Muscle layer of colon (tissue), 2 donors: ENCODE data around the gene IGFALS.

Source experiments
- H3K27ac ChIP-seq: one replicate; pipeline ENCODE4 v1.7.0; 2013; ENCODE audit warnings: low read depth, mild to moderate bottlenecking, low read length, moderate library complexity
- H3K27me3 ChIP-seq, 2 donors: one replicate each; pipeline ENCODE4 v1.7.0; 2013; ENCODE audit warnings: low read length in 2 of 2, mild to moderate bottlenecking in 2 of 2; ENCODE audit not compliant: insufficient read depth in 2 of 2, control insufficient read depth in 1 of 2
- H3K36me3 ChIP-seq: one replicate; pipeline ENCODE4 v1.7.0; 2013; ENCODE audit warnings: mild to moderate bottlenecking, low read length; ENCODE audit not compliant: insufficient read depth
- H3K4me1 ChIP-seq: one replicate; pipeline ENCODE4 v1.7.0; 2013; ENCODE audit warnings: mild to moderate bottlenecking, low read length; ENCODE audit not compliant: insufficient read depth
- H3K4me3 ChIP-seq, 2 donors: one replicate each; pipeline ENCODE4 v1.7.0; 2013; ENCODE audit warnings: low read length in 2 of 2, low read depth in 1 of 2, mild to moderate bottlenecking in 1 of 2, moderate library complexity in 1 of 2
- H3K9ac ChIP-seq: one replicate; pipeline ENCODE4 v1.7.0; 2013; ENCODE audit warnings: low read length
- H3K9me3 ChIP-seq: one replicate; pipeline ENCODE4 v1.7.0; 2013; ENCODE audit warnings: mild to moderate bottlenecking, low read length
- donor health status: abdominal sarcoma.
- donor health status: Adenocarcinoma of cecum.

IGFALS gene

DNA sequence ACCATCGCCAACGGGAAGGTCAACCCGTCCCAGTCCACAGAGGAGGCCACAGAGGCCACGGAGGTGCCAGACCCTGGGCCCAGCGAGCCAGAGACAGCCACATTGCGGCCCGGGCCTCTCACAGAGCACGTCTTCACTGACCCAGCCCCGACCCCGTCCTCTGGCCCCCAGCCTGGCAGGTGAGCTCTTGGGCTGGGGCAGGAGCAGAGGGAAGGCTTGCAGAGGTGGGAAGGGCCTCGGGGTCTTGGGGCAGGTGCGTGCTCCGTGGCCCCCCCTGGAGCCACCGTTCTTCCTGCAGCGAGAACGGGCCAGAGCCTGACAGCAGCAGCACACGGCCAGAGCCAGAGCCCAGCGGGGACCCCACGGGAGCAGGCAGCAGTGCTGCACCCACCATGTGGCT lies 27.3 kb downstream of the IGFALS start:
- Histone ChIP-seq H3K27me3 (no peaks in the 10 kb centered on the region), H3K4me1 (peaks cover 11% of the 10 kb centered on the region), H3K4me3 (no peak overlapping the region), H3K9me3 (no peaks in the 10 kb centered on the region), H3K27ac (no peak overlapping the region), H3K9ac (no peak overlapping the region), H3K36me3 (peaks cover 53% of the 10 kb centered on the region)

DNA sequence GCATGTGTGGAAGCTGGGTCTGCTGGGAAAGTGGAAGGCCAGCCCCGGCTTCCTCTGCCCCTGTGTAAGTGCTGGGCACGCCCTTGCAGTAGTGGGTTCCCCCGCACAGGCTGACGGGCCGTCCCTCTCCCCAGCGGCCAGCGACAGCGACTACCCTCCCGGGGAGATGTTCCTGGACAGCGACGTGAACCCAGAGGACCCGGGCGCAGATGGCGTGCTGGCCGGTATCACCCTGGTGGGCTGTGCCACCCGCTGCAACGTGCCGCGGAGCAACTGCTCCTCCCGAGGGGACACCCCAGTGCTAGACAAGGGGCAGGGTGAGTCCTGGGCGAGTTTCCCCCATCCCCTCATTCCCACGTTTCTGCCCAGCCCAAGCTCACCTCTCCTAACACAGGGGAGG lies 27.7 kb downstream of the IGFALS start:
- Histone ChIP-seq H3K4me1 (peaks cover 11% of the 10 kb centered on the region), H3K4me3 (no peak overlapping the region), H3K27ac (no peak overlapping the region), H3K9me3 (no peaks in the 10 kb centered on the region), H3K27me3 (no peaks in the 10 kb centered on the region), H3K36me3 (peaks cover 58% of the 10 kb centered on the region), H3K9ac (no peak overlapping the region)

DNA sequence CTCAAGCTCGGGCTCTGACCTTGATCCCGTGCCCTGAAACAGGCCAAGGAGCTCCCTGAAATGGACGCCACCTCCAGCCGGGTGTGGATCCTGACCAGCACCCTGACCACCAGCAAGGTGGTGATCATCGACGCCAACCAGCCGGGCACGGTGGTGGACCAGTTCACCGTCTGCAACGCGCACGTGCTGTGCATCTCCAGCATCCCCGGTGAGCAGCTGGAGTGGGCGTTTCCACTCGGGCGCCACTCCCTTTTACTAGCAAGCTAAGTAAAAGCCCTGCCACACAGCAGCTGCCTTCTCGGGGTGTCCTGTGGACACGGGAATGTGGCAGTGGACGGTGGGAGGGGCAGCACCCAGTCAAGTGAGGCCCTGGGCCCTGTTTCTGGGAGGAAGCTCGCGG lies 28.5 kb downstream of the IGFALS start:
- H3K4me1 ChIP-seq = peaks cover 5% of the 10 kb centered on the region
- H3K4me3 ChIP-seq = no peak overlapping the region
- H3K27me3 ChIP-seq = no peaks in the 10 kb centered on the region
- no peak overlapping the region for H3K9ac ChIP-seq
- peaks cover 66% of the 10 kb centered on the region for H3K36me3 ChIP-seq
- H3K9me3 ChIP-seq = no peaks in the 10 kb centered on the region
- no peak overlapping the region for H3K27ac ChIP-seq

DNA sequence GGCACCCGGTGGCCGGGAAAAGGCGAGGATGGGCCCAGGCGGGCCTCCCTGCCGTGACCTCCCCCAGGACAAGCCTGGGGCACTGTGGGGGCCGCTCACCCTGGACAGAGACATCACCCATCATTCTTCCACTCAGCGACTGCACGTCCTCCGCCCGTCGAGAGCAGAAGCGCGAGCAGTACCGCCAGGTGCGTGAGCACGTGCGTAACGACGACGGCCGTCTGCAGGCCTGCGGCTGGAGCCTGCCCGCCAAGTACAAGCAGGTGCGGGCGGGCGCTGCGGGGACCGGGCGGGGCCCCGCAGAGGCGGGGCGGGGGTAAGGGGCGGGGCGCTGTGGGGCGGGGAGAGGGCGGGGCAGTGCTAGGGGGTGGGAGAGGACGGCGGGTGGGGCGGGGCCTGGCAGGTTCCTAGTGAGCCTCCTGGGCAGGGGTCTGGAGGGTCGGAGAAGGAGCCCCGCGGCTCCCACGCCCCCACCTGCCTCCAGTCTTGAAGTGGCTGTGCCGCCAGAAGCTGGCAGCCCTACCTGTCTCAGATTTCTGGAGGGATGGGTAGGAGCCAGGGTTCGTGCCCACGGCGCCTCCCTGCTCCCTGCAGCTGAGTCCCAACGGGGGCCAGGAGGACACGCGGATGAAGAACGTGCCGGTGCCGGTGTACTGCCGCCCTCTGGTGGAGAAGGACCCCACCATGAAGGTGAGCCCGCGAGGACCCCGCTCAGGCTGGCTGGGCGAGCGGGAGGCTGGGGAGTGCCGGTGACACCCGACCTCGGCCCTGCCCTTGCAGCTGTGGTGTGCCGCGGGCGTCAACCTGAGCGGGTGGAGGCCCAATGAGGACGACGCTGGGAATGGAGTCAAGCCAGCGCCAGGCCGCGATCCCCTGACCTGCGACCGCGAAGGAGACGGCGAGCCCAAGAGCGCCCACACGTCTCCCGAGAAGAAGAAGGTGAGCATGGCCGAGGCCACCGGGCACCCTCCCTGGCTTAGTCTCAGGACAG lies 29.7 kb downstream of the IGFALS start:
- Histone ChIP-seq H3K36me3 (peaks cover 70% of the 10 kb centered on the region), H3K27ac (no peak overlapping the region), H3K27me3 (no peaks in the 10 kb centered on the region), H3K4me1 (no peaks in the 10 kb centered on the region), H3K4me3 (no peak overlapping the region), H3K9ac (no peak overlapping the region), H3K9me3 (no peaks in the 10 kb centered on the region)

DNA sequence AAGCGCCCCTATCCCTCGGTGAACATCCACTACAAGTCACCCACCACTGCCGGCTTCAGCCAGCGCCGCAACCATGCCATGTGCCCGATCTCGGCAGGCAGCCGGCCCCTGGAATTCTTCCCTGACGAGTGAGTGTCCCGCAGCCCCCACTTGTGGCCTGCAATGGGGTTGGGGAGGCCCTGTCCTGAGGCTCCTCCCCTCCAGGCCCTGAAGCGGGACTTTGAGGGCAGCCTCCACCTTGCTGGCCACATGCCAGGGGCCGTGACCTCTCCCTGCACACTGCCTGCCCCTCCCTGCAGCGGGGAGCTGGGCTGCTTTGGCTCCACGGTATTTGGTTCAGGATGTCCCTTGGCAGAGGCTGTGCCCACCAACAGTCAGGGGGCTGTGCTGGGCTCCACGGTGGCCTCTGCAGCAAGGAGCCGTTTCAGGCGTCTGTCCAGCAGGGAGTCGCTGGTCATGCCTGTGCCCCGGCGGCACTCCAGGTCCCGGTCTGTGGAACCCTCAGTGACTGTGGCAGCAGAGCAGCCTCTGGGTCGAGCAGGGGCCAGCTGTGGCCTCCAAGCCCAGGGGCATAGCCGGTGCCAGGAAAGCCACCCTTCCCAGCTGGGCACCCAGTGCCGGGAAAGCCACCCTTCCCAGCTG lies 30.5 kb downstream of the IGFALS start:
- no peak overlapping the region for H3K27ac ChIP-seq
- H3K9ac ChIP-seq = no peak overlapping the region
- H3K36me3 ChIP-seq = peaks cover 68% of the 10 kb centered on the region
- H3K9me3 ChIP-seq = no peaks in the 10 kb centered on the region
- no peaks in the 10 kb centered on the region for H3K27me3 ChIP-seq
- H3K4me3 ChIP-seq = no peak overlapping the region
- no peaks in the 10 kb centered on the region for H3K4me1 ChIP-seq

DNA sequence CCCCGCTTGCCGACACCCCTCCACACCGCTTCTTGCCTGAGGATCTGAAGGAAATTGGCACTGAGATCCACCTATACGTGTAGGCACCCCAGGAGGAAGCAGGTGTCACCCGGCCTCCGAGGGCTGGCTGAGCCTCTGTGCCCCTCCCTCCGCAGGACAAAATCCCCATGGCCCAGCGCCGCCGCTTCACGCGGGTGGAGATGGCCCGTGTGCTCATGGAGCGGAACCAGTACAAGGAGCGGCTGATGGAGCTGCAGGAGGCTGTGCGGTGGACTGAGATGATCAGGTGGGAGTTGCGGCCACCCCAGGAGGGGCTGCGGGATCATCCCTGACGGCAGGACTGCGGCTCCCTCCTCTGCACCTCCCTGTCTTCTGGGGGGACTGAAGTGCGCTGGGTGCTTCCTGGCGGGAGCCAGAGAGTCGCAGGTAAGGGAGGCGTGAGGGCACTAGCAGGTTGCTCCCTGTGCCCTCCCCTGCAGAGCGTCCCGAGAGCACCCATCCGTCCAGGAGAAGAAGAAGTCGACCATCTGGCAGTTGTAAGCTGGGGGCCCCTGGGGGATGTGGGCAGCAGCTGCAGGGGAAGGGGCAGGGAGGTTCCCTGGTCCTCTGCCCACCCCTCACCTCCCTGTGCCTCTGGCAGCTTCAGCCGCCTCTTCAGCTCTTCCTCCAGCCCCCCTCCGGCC lies 31.2 kb downstream of the IGFALS start:
- Histone ChIP-seq H3K27me3 (no peaks in the 10 kb centered on the region), H3K4me1 (no peaks in the 10 kb centered on the region), H3K9ac (no peak overlapping the region), H3K27ac (no peak overlapping the region), H3K4me3 (no peak overlapping the region), H3K9me3 (no peaks in the 10 kb centered on the region), H3K36me3 (peaks cover 61% of the 10 kb centered on the region)

DNA sequence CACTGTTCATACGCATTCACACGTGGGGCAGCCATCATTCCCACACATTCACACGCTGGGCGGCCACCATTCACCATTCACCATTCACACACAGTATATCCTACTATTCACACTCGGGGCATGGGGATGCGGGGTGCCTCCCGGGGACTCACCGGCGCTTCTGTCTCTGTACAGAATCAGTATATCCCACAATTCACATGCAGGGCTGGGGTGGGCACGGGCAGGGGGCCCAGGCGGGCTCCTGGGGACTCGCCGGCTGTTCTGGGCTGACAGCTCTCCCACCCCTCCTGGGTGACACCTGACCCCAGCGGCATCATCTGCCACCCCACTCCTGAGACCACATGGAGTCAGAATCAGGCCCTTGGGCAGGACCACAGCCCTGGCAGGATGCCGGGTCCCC lies 31.8 kb downstream of the IGFALS start:
- Histone ChIP-seq H3K4me3 (no peak overlapping the region), H3K9ac (no peak overlapping the region), H3K9me3 (no peaks in the 10 kb centered on the region), H3K27ac (no peak overlapping the region), H3K36me3 (peaks cover 56% of the 10 kb centered on the region), H3K27me3 (no peaks in the 10 kb centered on the region), H3K4me1 (no peaks in the 10 kb centered on the region)

DNA sequence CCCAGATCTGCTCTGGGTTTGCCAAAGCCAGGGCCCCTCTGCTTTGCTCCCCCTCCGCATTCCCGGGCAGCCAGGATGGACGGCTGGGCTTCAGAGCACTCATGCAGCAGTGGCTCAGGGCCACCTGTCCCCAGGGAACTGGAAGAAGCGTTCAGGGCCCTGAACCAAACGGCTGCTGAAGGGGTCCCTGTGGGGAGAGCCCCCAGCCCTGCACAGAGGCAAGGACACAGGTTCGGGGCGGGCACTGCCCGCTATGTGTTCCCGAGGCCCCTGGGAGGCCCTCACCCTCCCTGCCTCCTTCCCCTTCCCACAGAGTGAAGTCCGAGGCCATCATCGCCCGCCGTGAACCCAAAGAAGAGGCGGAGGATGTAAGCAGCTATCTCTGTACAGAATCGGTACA lies 32.6 kb downstream of the IGFALS start:
- H3K9ac ChIP-seq = no peak overlapping the region
- H3K36me3 ChIP-seq = peaks cover 49% of the 10 kb centered on the region

DNA sequence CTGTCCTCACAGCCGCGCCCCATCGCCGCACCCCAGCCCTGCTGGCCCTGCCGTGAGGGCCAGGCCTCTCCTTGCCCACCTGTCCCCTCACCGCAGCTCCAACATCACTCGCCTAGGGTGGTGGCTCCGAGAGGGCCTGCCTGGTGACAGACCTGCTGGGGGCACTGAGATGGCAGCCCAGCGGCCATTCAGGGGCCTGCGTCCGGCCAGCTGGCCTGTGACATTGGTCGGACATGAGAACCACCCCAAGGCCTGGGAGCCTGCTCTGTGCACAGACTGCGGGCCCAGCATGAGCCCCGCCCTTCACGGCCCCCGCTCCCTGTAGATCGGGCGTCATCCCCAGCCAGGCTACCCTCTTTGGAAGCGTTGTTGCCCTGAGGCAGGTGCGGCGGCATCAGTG lies 34.0 kb downstream of the IGFALS start:
- Histone ChIP-seq H3K9ac (no peak overlapping the region), H3K9me3 (no peaks in the 10 kb centered on the region)

More for the DNA sequence above, 32.6 kb downstream of the IGFALS start:
- H3K27me3 ChIP-seq = no peaks in the 10 kb centered on the region
- no peaks in the 10 kb centered on the region for H3K9me3 ChIP-seq
- H3K4me3 ChIP-seq = no peak overlapping the region
- H3K27ac ChIP-seq = no peak overlapping the region
- H3K4me1 ChIP-seq = no peaks in the 10 kb centered on the region

DNA sequence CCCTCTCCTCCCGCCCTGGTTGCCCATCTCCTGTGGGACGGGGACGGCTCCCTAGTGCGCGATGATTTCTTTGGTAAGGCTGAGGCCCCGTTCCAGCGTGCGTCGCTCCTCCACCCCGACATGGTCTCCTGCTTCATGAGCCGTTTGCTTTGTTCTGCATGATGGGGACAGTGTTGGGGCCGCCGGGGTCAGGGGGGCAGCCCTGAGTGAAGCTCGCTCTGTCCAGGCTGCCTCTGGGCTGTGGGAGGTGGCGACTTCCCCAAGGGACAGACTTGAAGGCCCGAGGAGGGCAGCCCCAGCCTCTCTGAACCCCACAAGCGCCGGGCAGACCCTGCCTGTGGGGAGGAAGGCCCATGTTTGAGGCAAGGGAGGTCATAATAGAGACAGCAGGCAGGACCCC lies 34.6 kb downstream of the IGFALS start:
- H3K27me3 ChIP-seq = no peaks in the 10 kb centered on the region
- peaks cover 37% of the 10 kb centered on the region for H3K36me3 ChIP-seq
- no peaks in the 10 kb centered on the region for H3K9me3 ChIP-seq
- H3K4me3 ChIP-seq = no peak overlapping the region
- no peak overlapping the region for H3K27ac ChIP-seq
- no peaks in the 10 kb centered on the region for H3K4me1 ChIP-seq
- H3K9ac ChIP-seq = no peak overlapping the region

More for the DNA sequence above, 34.0 kb downstream of the IGFALS start:
- H3K27ac ChIP-seq = no peak overlapping the region
- peaks cover 41% of the 10 kb centered on the region for H3K36me3 ChIP-seq
- H3K27me3 ChIP-seq = no peaks in the 10 kb centered on the region
- H3K4me3 ChIP-seq = no peak overlapping the region
- no peaks in the 10 kb centered on the region for H3K4me1 ChIP-seq

DNA sequence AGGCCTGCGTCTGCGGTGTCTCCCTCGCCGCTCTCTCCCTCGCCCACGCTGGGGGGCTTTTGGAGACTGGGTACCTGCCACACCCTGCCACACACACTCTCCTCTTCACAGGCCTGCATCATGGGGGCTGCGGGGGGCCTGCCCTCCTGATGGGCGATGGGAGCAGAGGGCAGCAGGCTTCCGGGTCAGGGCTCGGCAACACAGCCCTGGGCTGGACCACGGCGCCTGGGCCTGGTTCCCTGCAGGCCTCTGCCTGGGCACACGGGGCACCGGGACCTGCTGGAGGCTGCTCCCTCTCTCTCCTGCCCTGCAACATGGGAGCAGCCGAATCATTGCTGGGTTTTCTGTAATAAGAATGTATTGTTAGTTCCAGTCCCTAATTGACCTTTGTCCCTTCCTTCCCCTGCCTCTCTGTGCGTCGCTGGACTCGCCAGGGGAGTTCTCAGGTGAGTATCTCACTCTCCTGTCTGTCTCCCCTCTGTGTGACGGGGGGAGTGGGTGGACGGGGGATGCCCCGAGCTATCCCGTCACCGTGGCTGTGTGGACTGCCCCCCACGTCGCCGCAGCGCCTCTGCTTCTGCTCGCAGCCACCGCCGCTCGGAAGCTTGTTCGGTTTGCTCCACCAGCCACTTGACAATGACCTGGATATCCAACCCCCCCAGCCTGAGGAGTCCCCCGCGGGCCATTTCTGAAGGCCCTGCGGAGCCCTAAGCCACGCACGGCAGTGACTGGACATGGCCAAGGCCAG lies 35.6 kb downstream of the IGFALS start:
- Histone ChIP-seq H3K4me3 (no peak overlapping the region), H3K36me3 (peaks cover 39% of the 10 kb centered on the region), H3K4me1 (no peaks in the 10 kb centered on the region), H3K9me3 (no peaks in the 10 kb centered on the region), H3K27me3 (no peaks in the 10 kb centered on the region), H3K27ac (no peak overlapping the region), H3K9ac (no peak overlapping the region)
